Left forelimb (tissue), 1 donor: ENCODE results near the gene FGFR4.
"Not testable (repeated sequence)": the region's sequence is repeated elsewhere in the genome, so short reads cannot be mapped to it uniquely, and the experiment has no call there.

Experiments
- DNase-seq: peaks from one replicate; pipeline ENCODE4 v3.0.0-alpha.2; 2018; ENCODE audit warnings: low spot score

Gene FGFR4

GRCh38 chr5:177086654-177087397, at the start of gene FGFR4:
TSS of gene FGFR4 (plus strand) at chr5:177086915. CDS start at chr5:177089603, 2,688 bp downstream.
- DNase-seq: peak; percentile 84

- no peak for DNase-seq
Measured at GRCh38 chr5:177036921-177037320, 49.8 kb upstream of the FGFR4 start.

- no peak for DNase-seq
Measured at GRCh38 chr5:177040814-177041420, 45.8 kb upstream of the FGFR4 start.

- DNase-seq: no peak
Measured at GRCh38 chr5:177041936-177042335, 44.8 kb upstream of the FGFR4 start.

GRCh38 chr5:177043114-177043513, 43.6 kb upstream of the FGFR4 start:
- no peak for DNase-seq

- DNase-seq: no peak
Measured at GRCh38 chr5:177043958-177044357, 42.8 kb upstream of the FGFR4 start.

- no peak for DNase-seq
Measured at GRCh38 chr5:177044641-177045040, 42.1 kb upstream of the FGFR4 start.

- DNase-seq: no peak
Measured at GRCh38 chr5:177045631-177046030, 41.1 kb upstream of the FGFR4 start.

GRCh38 chr5:177048531-177048930, 38.2 kb upstream of the FGFR4 start:
- DNase-seq: not testable (repeated sequence)

- DNase-seq: no peak
Measured at GRCh38 chr5:177049285-177049684, 37.4 kb upstream of the FGFR4 start.

GRCh38 chr5:177064500-177065277, 22.0 kb upstream of the FGFR4 start:
- no peak for DNase-seq

- no peak for DNase-seq
Measured at GRCh38 chr5:177065491-177065890, 21.2 kb upstream of the FGFR4 start.

- DNase-seq: no peak
Measured at GRCh38 chr5:177066224-177066623, 20.5 kb upstream of the FGFR4 start.

GRCh38 chr5:177067503-177067902, 19.2 kb upstream of the FGFR4 start:
- no peak for DNase-seq

- DNase-seq: no peak
Measured at GRCh38 chr5:177070536-177071191, 16.1 kb upstream of the FGFR4 start.

- DNase-seq: no peak
Measured at GRCh38 chr5:177071666-177072385, 14.9 kb upstream of the FGFR4 start.

- DNase-seq: no peak
Measured at GRCh38 chr5:177077335-177077734, 9.4 kb upstream of the FGFR4 start.

- no peak for DNase-seq
Measured at GRCh38 chr5:177079606-177080005, 7.1 kb upstream of the FGFR4 start.

- DNase-seq: no peak
Measured at GRCh38 chr5:177080265-177080664, 6.5 kb upstream of the FGFR4 start.

GRCh38 chr5:177081859-177082258, 4.9 kb upstream of the FGFR4 start:
- no peak for DNase-seq

- no peak for DNase-seq
Measured at GRCh38 chr5:177083357-177083756, 3.4 kb upstream of the FGFR4 start.

- DNase-seq: no peak
Measured at GRCh38 chr5:177084175-177084574, 2.5 kb upstream of the FGFR4 start.
